Measurements from ENCODE around the gene GRHL1.

- TF ChIP-seq SUZ12 (IDR thresholded peaks at IDR 0.05; ENCODE audit: extremely low read depth, insufficient read depth, insufficient read length) (no peak), ZNF274 (IDR thresholded peaks at IDR 0.05; ENCODE audit: low read depth, low read length) (no peak)
Observed at GRCh38 chr2:9974343-9974742, 22.9 kb downstream of the GRHL1 start.
